Measurements from ENCODE around the gene SERTM2. TPM values are rescaled to one million over a fixed set of nuclear protein-coding genes. Genes with fewer than 3 reads are reported as not detected.

The SERTM2 gene
- total RNA-seq, 1 donor from 2014 or later, result 1.7 TPM

DNA sequence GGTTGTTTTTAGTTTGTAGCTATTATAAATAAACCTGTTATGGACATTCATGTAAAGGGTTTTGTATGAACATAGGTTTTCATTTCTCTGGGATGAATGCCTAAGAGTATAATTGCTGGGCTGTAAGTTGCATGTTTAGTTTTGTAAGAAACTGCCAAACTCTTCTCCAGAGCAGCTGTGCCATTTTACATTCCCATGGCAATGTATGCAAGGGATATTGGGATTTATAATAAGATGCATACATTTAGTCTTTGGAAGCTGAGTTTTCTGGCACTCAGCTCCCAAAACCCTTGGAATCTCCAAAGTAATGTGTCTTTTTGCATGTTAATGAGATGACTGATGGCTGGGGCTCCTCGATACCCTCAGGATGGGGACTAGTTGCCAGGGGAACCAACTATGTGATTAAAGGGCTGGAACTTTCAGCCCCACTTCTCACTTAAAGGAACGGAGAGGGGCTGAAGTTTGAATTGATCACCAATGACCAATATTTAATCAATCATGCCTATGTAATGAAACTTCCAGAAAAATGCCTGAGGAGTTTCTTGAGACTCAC is 44.0 kb downstream of the SERTM2 start:
- TF ChIP-seq, protein P1, sequence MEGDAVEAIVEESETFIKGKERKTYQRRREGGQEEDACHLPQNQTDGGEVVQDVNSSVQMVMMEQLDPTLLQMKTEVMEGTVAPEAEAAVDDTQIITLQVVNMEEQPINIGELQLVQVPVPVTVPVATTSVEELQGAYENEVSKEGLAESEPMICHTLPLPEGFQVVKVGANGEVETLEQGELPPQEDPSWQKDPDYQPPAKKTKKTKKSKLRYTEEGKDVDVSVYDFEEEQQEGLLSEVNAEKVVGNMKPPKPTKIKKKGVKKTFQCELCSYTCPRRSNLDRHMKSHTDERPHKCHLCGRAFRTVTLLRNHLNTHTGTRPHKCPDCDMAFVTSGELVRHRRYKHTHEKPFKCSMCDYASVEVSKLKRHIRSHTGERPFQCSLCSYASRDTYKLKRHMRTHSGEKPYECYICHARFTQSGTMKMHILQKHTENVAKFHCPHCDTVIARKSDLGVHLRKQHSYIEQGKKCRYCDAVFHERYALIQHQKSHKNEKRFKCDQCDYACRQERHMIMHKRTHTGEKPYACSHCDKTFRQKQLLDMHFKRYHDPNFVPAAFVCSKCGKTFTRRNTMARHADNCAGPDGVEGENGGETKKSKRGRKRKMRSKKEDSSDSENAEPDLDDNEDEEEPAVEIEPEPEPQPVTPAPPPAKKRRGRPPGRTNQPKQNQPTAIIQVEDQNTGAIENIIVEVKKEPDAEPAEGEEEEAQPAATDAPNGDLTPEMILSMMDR (conservative IDR thresholded peaks at IDR 0.05), result no peak
- H3K9me3 Mint-ChIP-seq, result no peaks in the 10 kb centered on the region
- no peaks in the 10 kb centered on the region for H3K36me3 Mint-ChIP-seq
- no peak overlapping the region for H3K27ac Mint-ChIP-seq
- H3K4me3 Mint-ChIP-seq, result no peak overlapping the region
- no peaks in the 10 kb centered on the region for H3K4me1 Mint-ChIP-seq (ENCODE audit: unreplicated experiment)
- no peaks in the 10 kb centered on the region for H3K27me3 Mint-ChIP-seq
- DNase-seq (ENCODE audit: extremely low spot score, unreplicated experiment), result no peak

DNA sequence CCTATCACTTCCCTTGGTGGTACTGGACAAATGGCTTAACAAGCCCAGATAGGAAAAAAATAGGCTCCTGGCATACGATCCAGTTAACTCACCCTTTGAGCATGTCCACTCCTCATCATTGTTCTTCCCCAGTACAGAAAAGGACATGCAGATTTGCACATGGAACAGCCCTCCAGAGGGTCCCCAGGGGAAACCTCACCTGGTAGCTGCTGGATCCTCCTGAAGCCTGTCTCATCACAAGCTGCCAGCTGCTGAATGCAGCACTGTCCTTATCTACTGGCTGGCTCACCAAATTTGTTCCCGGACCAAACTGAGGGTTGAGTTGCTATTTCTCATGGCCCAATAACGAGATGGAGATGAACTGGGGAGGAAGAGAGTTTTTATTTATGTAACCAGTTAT is 49.4 kb downstream of the SERTM2 start:
- H3K4me3 Mint-ChIP-seq, result no peak overlapping the region
- TF ChIP-seq, protein P1 (conservative IDR thresholded peaks at IDR 0.05), result no peak
- H3K36me3 Mint-ChIP-seq, result no peaks in the 10 kb centered on the region
- DNase-seq (ENCODE audit: extremely low spot score, unreplicated experiment), result no peak
- H3K9me3 Mint-ChIP-seq, result no peaks in the 10 kb centered on the region
- no peak overlapping the region for H3K27ac Mint-ChIP-seq
- no peaks in the 10 kb centered on the region for H3K4me1 Mint-ChIP-seq (ENCODE audit: unreplicated experiment)
- H3K27me3 Mint-ChIP-seq, result no peaks in the 10 kb centered on the region

DNA sequence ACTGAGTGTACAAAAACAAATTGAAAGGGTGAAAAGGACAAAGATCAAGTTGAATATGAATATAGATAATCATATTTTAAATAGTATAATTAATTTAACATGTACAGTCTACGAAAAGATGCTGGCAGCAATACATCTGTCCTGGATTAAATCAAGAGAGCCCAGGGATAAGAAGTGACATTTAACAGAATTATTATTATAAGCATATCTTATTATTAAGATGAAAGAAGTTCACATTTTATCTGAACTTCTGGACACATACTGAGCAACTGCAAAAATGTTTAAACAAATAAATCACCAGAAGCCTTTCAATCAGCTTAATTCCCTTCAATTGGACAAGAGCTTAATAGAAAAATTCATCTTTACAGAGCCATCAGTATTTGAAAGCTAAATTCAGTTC is 50.4 kb downstream of the SERTM2 start:
- no peak overlapping the region for H3K27ac Mint-ChIP-seq

DNA sequence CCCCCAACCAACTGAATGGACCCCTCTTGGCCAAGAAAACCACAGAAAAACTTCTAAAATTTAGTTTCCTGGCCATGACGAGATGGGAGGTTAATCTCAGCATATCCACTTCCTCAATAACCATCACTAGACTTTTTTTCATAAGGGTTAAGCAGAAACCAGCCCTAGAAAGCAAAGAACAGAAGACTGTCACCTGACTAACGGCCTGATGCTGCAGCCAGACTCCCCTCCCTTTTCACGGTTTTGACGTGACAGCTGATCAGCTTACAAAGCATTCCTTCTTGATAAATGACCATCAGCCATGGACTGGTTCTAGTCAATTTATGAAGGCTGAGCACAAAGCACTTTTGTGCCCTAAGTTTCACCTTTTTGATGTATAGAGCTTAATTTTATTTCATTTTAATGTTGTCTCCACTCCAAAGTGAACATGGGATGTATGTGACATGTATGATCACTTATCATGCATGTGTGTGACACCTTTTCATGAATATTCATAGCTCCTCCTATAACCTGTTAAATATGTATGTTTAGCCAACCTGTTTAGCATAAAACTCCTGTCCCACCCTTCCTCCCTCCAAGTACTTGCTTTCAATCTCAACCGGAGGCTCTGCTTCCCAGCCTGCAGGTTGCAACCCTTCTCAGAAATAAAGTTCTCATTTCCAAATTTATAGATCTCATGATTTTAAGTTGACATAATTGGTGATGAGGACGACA is 56.3 kb downstream of the SERTM2 start:
- Mint-ChIP-seq H3K4me1 (ENCODE audit: unreplicated experiment) (peaks cover 8% of the 10 kb centered on the region), H3K27me3 (no peaks in the 10 kb centered on the region), H3K27ac (peak overlapping the region; percentile 17), H3K9me3 (no peaks in the 10 kb centered on the region), H3K36me3 (no peaks in the 10 kb centered on the region), H3K4me3 (no peak overlapping the region)
- TF ChIP-seq, protein P1 (conservative IDR thresholded peaks at IDR 0.05), result no peak
- no peak for DNase-seq (ENCODE audit: extremely low spot score, unreplicated experiment)

More for the DNA sequence above, 50.4 kb downstream of the SERTM2 start:
- Mint-ChIP-seq H3K4me3 (no peak overlapping the region), H3K36me3 (no peaks in the 10 kb centered on the region), H3K4me1 (ENCODE audit: unreplicated experiment) (no peaks in the 10 kb centered on the region), H3K27me3 (no peaks in the 10 kb centered on the region), H3K9me3 (no peaks in the 10 kb centered on the region)
- TF ChIP-seq, protein P1 (conservative IDR thresholded peaks at IDR 0.05), result no peak
- DNase-seq (ENCODE audit: extremely low spot score, unreplicated experiment), result no peak

DNA sequence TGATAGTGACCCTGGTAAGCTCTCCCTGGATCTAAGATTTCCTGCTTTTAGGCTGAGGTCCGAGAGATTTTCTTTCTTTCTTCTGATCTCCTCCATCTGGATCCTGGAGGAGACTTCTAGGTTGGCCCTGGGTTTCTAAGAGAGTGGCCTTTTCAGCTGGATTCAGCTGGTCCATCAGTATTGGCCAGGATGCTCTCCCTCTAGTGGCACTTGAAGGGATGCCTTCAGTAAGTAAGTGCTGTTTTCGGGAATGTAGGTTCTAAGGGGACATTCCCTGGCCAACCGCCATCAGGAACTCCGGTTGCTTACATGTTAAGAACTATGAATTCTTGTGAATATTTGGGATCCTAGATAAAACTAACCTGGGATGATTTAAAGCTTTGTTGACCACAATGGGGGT is 56.9 kb downstream of the SERTM2 start:
- Mint-ChIP-seq H3K27me3 (no peaks in the 10 kb centered on the region), H3K36me3 (no peaks in the 10 kb centered on the region)

More for the DNA sequence above, 56.9 kb downstream of the SERTM2 start:
- Mint-ChIP-seq H3K27ac (peak overlapping the region; percentile 17), H3K4me1 (ENCODE audit: unreplicated experiment) (peaks cover 8% of the 10 kb centered on the region), H3K9me3 (no peaks in the 10 kb centered on the region), H3K4me3 (no peak overlapping the region)
- DNase-seq (ENCODE audit: extremely low spot score, unreplicated experiment), result no peak
- TF ChIP-seq, protein P1 (conservative IDR thresholded peaks at IDR 0.05), result peak; percentile 74

Measured in type B pancreatic cell (in vitro differentiated cells).